ENCODE measurements around the gene PIEZO1. TPM values are rescaled to one million over a fixed set of nuclear protein-coding genes. Genes with fewer than 3 reads are reported as not detected.

The PIEZO1 gene
- total RNA-seq, 1 donor from 2014 or later: 160 TPM

- DNase-seq (ENCODE audit: low spot score in 2 of 2, unreplicated experiment in 2 of 2): no peak
- no peak for TF ChIP-seq CTCF (IDR thresholded peaks at IDR 0.05; ENCODE audit: unreplicated experiment)
- H3K27me3 Mint-ChIP-seq (ENCODE audit: low read depth): no peaks in the 10 kb centered on the region
- no peaks in the 10 kb centered on the region for H3K9me3 Mint-ChIP-seq
- no peak overlapping the region for H3K27ac Mint-ChIP-seq
- no peak overlapping the region for H3K4me3 Mint-ChIP-seq
- peaks cover 15% of the 10 kb centered on the region for H3K4me1 Mint-ChIP-seq
- no peaks in the 10 kb centered on the region for H3K36me3 Mint-ChIP-seq
Measured at GRCh38 chr16:88754109-88754911, 30.7 kb downstream of the PIEZO1 start.

DNA sequence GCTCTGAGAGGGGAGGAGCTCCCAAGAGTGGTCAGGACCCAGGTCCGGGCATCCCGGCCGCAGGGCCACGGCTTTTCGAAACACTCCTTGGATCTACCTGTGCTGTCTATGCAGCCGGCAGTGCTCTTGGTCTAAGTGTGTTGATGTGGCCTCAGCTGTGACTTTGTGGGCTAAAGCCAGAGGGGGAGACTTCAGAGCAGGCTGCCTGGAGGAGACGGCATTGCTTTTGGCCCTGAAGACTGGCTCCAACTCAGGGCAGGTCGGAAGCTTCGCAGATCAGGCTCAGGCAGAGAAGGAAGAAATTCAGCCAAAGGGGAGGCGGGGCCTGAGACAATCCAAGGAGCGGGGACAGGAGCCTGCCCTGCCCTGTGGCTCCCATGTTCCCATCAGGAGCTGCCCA is 31.4 kb downstream of the PIEZO1 start:
- peaks cover 10% of the 10 kb centered on the region for H3K4me1 Mint-ChIP-seq
- no peaks in the 10 kb centered on the region for H3K36me3 Mint-ChIP-seq
- DNase-seq (ENCODE audit: low spot score in 2 of 2, unreplicated experiment in 2 of 2): no peak
- H3K9me3 Mint-ChIP-seq: no peaks in the 10 kb centered on the region
- TF ChIP-seq CTCF (IDR thresholded peaks at IDR 0.05; ENCODE audit: unreplicated experiment): no peak
- H3K27me3 Mint-ChIP-seq (ENCODE audit: low read depth): no peaks in the 10 kb centered on the region
- no peak overlapping the region for H3K27ac Mint-ChIP-seq
- no peak overlapping the region for H3K4me3 Mint-ChIP-seq

- Mint-ChIP-seq H3K4me3 (no peak overlapping the region), H3K27me3 (ENCODE audit: low read depth) (no peaks in the 10 kb centered on the region), H3K9me3 (no peaks in the 10 kb centered on the region), H3K36me3 (no peaks in the 10 kb centered on the region), H3K27ac (no peak overlapping the region), H3K4me1 (peaks cover 10% of the 10 kb centered on the region)
- no peak for DNase-seq (ENCODE audit: low spot score in 2 of 2, unreplicated experiment in 2 of 2)
- no peak for TF ChIP-seq CTCF (IDR thresholded peaks at IDR 0.05; ENCODE audit: unreplicated experiment)
Measured at GRCh38 chr16:88753191-88753590, 31.8 kb downstream of the PIEZO1 start.

DNA sequence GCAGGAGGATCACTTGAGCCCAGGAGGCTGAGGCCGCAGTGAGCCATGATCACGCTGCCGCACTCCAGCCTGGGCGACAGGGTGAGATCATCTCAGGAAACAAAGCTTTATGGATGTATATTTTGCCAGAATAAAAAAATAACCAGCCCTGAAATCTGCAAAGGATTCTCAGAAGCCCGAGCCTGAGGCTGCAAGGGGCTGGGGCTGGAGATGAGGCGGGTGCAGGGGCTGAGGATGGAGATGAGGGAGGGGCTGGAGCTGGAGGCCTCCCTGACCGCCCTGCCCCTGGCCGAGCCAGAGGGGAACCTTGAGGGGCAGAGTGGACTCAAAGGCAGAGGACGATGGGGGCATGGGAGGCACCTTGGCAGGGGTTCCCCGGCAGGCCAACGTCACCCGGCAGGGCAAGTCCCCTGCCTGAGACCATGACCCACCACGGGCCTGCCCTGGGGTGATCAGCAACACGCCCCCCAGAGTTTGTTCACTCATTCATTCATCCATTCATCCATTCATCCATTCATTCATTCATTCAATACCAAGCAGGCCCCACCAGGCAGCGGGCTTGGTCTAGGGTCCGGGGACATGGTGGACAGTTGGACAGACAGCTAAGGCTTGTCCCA is 32.5 kb downstream of the PIEZO1 start:
- no peak for DNase-seq (ENCODE audit: low spot score in 2 of 2, unreplicated experiment in 2 of 2)
- no peak for TF ChIP-seq CTCF (IDR thresholded peaks at IDR 0.05; ENCODE audit: unreplicated experiment)
- no peaks in the 10 kb centered on the region for H3K9me3 Mint-ChIP-seq
- no peak overlapping the region for H3K27ac Mint-ChIP-seq
- no peaks in the 10 kb centered on the region for H3K27me3 Mint-ChIP-seq (ENCODE audit: low read depth)
- H3K4me3 Mint-ChIP-seq: no peak overlapping the region
- peaks cover 10% of the 10 kb centered on the region for H3K4me1 Mint-ChIP-seq
- no peaks in the 10 kb centered on the region for H3K36me3 Mint-ChIP-seq

DNA sequence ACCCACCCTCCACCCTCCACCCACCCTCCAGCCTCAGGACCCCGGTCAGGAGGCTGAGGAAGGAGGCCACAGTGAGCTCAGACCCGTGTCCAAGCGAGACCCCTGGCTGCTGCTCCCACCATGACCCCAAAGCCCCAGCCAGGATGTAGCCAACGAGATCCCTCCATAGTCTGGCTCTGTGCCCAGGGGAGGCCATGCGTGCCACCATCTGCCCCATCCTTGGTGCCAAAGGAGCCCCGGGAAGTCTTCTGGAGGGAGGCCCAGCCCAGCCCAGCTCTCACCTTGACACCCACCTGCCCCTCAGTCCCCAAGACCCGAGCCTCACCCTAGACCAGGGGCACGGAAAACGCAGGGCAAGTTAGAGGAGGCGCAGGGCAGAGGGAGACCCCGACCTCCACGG is 34.2 kb downstream of the PIEZO1 start:
- no peak for DNase-seq (ENCODE audit: low spot score in 2 of 2, unreplicated experiment in 2 of 2)
- H3K9me3 Mint-ChIP-seq: no peaks in the 10 kb centered on the region
- peaks cover 10% of the 10 kb centered on the region for H3K4me1 Mint-ChIP-seq
- no peak overlapping the region for H3K4me3 Mint-ChIP-seq
- no peak for TF ChIP-seq CTCF (IDR thresholded peaks at IDR 0.05; ENCODE audit: unreplicated experiment)
- no peak overlapping the region for H3K27ac Mint-ChIP-seq
- no peaks in the 10 kb centered on the region for H3K27me3 Mint-ChIP-seq (ENCODE audit: low read depth)
- no peaks in the 10 kb centered on the region for H3K36me3 Mint-ChIP-seq
